Adrenal gland (tissue), 19 donors: ENCODE measurements around the gene OXNAD1. TPM values are rescaled to one million over a fixed set of nuclear protein-coding genes. Genes with fewer than 3 reads are reported as not detected.

Source experiments
- DNase-seq, 7 donors: peaks; one replicate each; pipeline ENCODE4 v3.0.0-alpha.2; 2019 to 2020
- H3K27ac ChIP-seq, 5 donors: fragments of 200-600 bp; sonication (generic) in 4 of 5; 1 replicate in 3 of 5; 2 replicates in 2 of 5; pipeline versions ENCODE4 v1.5.1 to v1.8.0; 2016 to 2020; ENCODE audit warnings: mild to moderate bottlenecking in 1 of 5
- H3K27me3 ChIP-seq: fragments of 200-600 bp; 2 replicates; pipeline ENCODE4 v1.8.0; 2021
- H3K36me3 ChIP-seq, 2 donors: fragments of 200-600 bp; replicated peaks in 1 of 2; 1 replicate in 1 of 2; 2 replicates in 1 of 2; pipeline versions ENCODE4 v1.5.1 to v1.8.0; 2018 to 2022
- H3K4me1 ChIP-seq, 2 donors: fragments of 200-600 bp; replicated peaks in 1 of 2; 1 replicate in 1 of 2; 2 replicates in 1 of 2; pipeline versions ENCODE4 v1.5.1 to v1.8.0; 2018 to 2021
- H3K4me3 ChIP-seq, 4 donors: fragments of 200-600 bp; sonication (generic) in 3 of 4; one replicate each; pipeline ENCODE4 v1.5.1; 2016 to 2018
- H3K9me3 ChIP-seq, 3 donors: fragments of 200-600 bp; sonication (generic) in 1 of 3; replicated peaks in 1 of 3; 1 replicate in 2 of 3; 2 replicates in 1 of 3; pipeline versions ENCODE4 v1.5.1 to v1.8.0; 2016 to 2021
- CTCF ChIP-seq, 6 experiments: fragments of 450-650 bp in 4 of 6; fragments of 200-600 bp in 2 of 6; sonication (generic) in 1 of 6; IDR thresholded peaks; 1 replicate in 5 of 6; 2 replicates in 1 of 6; pipeline versions ENCODE4 v1.5.1 to v1.8.0; 2016 to 2021; ENCODE audit warnings: antibody characterized with exemption in 6 of 6, mild to moderate bottlenecking in 2 of 6, moderate library complexity in 1 of 6
- POLR2A ChIP-seq, 2 donors: fragments of 450-650 bp; IDR thresholded peaks; one replicate each; pipeline ENCODE4 v1.6.1; 2017; ENCODE audit warnings: antibody characterized with exemption in 2 of 2, mild to moderate bottlenecking in 2 of 2, moderate library complexity in 1 of 2
- WGBS, 4 donors: extraction: QIAGEN DNeasy Blood & Tissue Kit in 2 of 4; methylation state at CpG; one replicate each; pipeline versions ENCODE4 v1.1.5 to v1.1.7; 2013 to 2017; 5-methylcytosine and 5-hydroxymethylcytosine counted together
- intact Hi-C, 2 donors: fragments of 100-400 bp; cut with DNase I; formaldehyde crosslinking; loops; one replicate each; pipeline versions ENCODE4 v1.14.1 to v1.15.0; 2022 to 2023
- long read RNA-seq, 10 donors: library from polyadenylated mRNA in 3 of 10; unstranded in 2 of 10; stranded (forward) in 1 of 10; transcript quantifications; one replicate each; pipeline ENCODE4 v2.0.0 and lab custom pipeline, GENCODE V29; 2021 to 2026
- polyA plus RNA-seq, 3 donors: library from polyadenylated mRNA; stranded (reverse); fragments of 200-250 nt in 2 of 3; fragments of 350-450 nt in 1 of 3; fragmentation: Illumina TruSeq in 1 of 3; extraction: RNeasy Lipid Tissue Mini Kit (QIAGEN cat#74804) in 1 of 3; gene quantifications; one replicate each; pipeline ENCODE4 v1.2.3, GENCODE V29; 2013 to 2014
- total RNA-seq, 9 donors: library from RNA; depleted of rRNA in 4 of 9; stranded (reverse); fragments of >200 nt in 4 of 9; fragments of 120-200 nt in 1 of 9; fragmentation: NEBNext Ultra II Directional in 1 of 9; extraction: Animal tissue kit (Norgen Biotek cat#: 25700) in 1 of 9; gene quantifications; one replicate each; pipeline versions ENCODE4 v1.1.0 to v1.2.4, GENCODE V29; 2013 to 2023
- donor health status: healthy with polysubstance abuse.
- donor health status: Bipolar disorder and iron deficiency.
- donor health status: DM: yes; HTN: yes; CAD: no.
- donor health status: DM: no; HTN: no; CAD: no.
- donor health status: DM: no; HTN: no; CAD: no.
- donor health status: DM: yes; HTN: yes; CAD: no.

OXNAD1 gene
- 10 to 100 TPM in 6 of 9 donors, 1 to 10 TPM in 3; 6.5 to 22.2 (median 11.9) TPM for total RNA-seq
- 10 to 100 TPM in 1 of 3 donors, 1 to 10 TPM in 2; 3.6 to 14.8 (median 6.1) TPM for polyA plus RNA-seq
- long read RNA-seq, donor 1, partial matches to known transcripts, result 0 of 2 reads
- long read RNA-seq, donor 1, other reads (novel, unspliced or antisense), result 0 of 2 reads
- long read RNA-seq, donor 2, result 0 reads
- long read RNA-seq, donor 3, partial matches to known transcripts, result 0 of 3 reads
- long read RNA-seq, donor 3, other reads (novel, unspliced or antisense), result 0 of 3 reads
- long read RNA-seq, donor 4, transcript OXNAD1-201 (9 exons, 3,929 nt), result major isoform, 8 of 13 reads
- long read RNA-seq, donor 4, partial matches to known transcripts, result 1 of 13 reads
- long read RNA-seq, donor 4, other reads (novel, unspliced or antisense), result 2 of 13 reads
- long read RNA-seq, donor 5, transcript OXNAD1-201 (9 exons, 3,929 nt), result major isoform, 11 of 21 reads
- long read RNA-seq, donor 5, partial matches to known transcripts, result 0 of 21 reads
- long read RNA-seq, donor 5, other reads (novel, unspliced or antisense), result 6 of 21 reads
- long read RNA-seq, donor 6, partial matches to known transcripts, result 0 of 4 reads
- long read RNA-seq, donor 6, other reads (novel, unspliced or antisense), result 2 of 4 reads
- long read RNA-seq, donor 7, result 0 reads
- long read RNA-seq, donor 8, partial matches to known transcripts, result 0 of 2 reads
- long read RNA-seq, donor 8, other reads (novel, unspliced or antisense), result 0 of 2 reads
- long read RNA-seq, donor 9, partial matches to known transcripts, result 0 of 2 reads
- long read RNA-seq, donor 9, other reads (novel, unspliced or antisense), result 0 of 2 reads
- long read RNA-seq, donor 10, result 0 reads

GRCh38 chr3:16264708-16265454, at the start of gene OXNAD1, which contains the start of gene DPH3:
TSS of gene OXNAD1 (plus strand) at chr3:16265212. CDS start at chr3:16270953, 5,741 bp downstream.
TSS of gene DPH3 (minus strand) at chr3:16264943. CDS start at chr3:16264876, 67 bp downstream.
- peaks cover 12 to 51% of the 10 kb centered on the region in 2 donors for H3K4me1 ChIP-seq
- WGBS, 4 donors, result 0 to 1% (median 0%) methylated on average over 30 to 61 of the region's 61 CpGs
- intact Hi-C loops, result loop anchor here in 1 of 2 donors (5.0 kb wide), 1 partner anchor 287 kb away; no protein-coding TSS in a partner anchor

GRCh38 chr3:16216373-16216935, 48.6 kb upstream of the OXNAD1 start:
- TF ChIP-seq POLR2A (IDR thresholded peaks at IDR 0.05), result no peak
- no peak for TF ChIP-seq CTCF (IDR thresholded peaks at IDR 0.05)
- Histone ChIP-seq H3K27ac (no peak overlapping the region), H3K4me3 (no peak overlapping the region), H3K9me3 (no peaks in the 10 kb centered on the region), H3K27me3 (no peaks in the 10 kb centered on the region), H3K36me3 (no peaks in the 10 kb centered on the region), H3K4me1 (peaks cover 0 to 10% of the 10 kb centered on the region in 2 donors)
- intact Hi-C loops, result no loop called here
- DNase-seq, result no peak
- WGBS, 4 donors, result 88 to 94% (median 92%) methylated on average over 14 to 17 of the region's 17 CpGs

More at GRCh38 chr3:16264708-16265454, at the start of gene OXNAD1, which contains the start of gene DPH3:
- Histone ChIP-seq H3K4me3 (peak within 1 kb of the TSS; percentile 7 to 99 (median 69)), H3K27me3 (no peaks in the 10 kb centered on the region), H3K27ac (peak within 1 kb of the TSS; percentile 85 to 95 (median 90)), H3K36me3 (peaks cover 0 to 10% of the 10 kb centered on the region in 2 donors), H3K9me3 (no peaks in the 10 kb centered on the region)
- TF ChIP-seq CTCF (IDR thresholded peaks at IDR 0.05), result peak in 4 of 6 experiments; percentile 39 to 65 (median 50)
- TF ChIP-seq POLR2A (IDR thresholded peaks at IDR 0.05), result peak; percentile 24 to 92
- peak; percentile 100 for DNase-seq

- intact Hi-C loops, result no loop called here
- no peaks in the 10 kb centered on the region for H3K36me3 ChIP-seq
Observed at GRCh38 chr3:16219777-16220176, 45.2 kb upstream of the OXNAD1 start.

More at GRCh38 chr3:16219777-16220176, 45.2 kb upstream of the OXNAD1 start:
- TF ChIP-seq POLR2A (IDR thresholded peaks at IDR 0.05) (no peak), CTCF (IDR thresholded peaks at IDR 0.05) (no peak)
- Histone ChIP-seq H3K4me1 (peaks cover 0 to 10% of the 10 kb centered on the region in 2 donors), H3K27ac (no peak overlapping the region), H3K27me3 (no peaks in the 10 kb centered on the region), H3K9me3 (no peaks in the 10 kb centered on the region), H3K4me3 (no peak overlapping the region)
- DNase-seq, result no peak
- 90 to 100% (median 92%) methylated on average over 1 to 3 of the region's 3 CpGs for WGBS, 4 donors
